GM23248 (cell line): ENCODE measurements around the gene PPFIBP1. TPM values are rescaled to one million over a fixed set of nuclear protein-coding genes. Genes with fewer than 3 reads are reported as not detected.
A peak's percentile ranks its signal among the peaks of the same experiment; 100 is the strongest.
"Not testable (repeated sequence)": the region's sequence is repeated elsewhere in the genome, so short reads cannot be mapped to it uniquely, and the experiment has no call there.

Experiments
- DNase-seq: peaks from one replicate; pipeline ENCODE4 v3.0.0-alpha.2; 2015
- H2AFZ ChIP-seq: fragments of 200-600 bp; sonication (generic); 2 replicates; pipeline ENCODE4 v1.6.1; 2016; ENCODE audit warnings: antibody characterized with exemption
- H3F3A ChIP-seq: fragments of 200-600 bp; sonication (generic); 2 replicates; pipeline ENCODE4 v1.6.1; 2016; ENCODE audit warnings: mild to moderate bottlenecking, antibody characterized with exemption, mixed run types; ENCODE audit not compliant: insufficient read depth
- H3K27ac ChIP-seq: fragments of 200-600 bp; sonication (generic); 2 replicates; pipeline ENCODE4 v1.5.1; 2016; ENCODE audit warnings: mild to moderate bottlenecking
- H3K27me3 ChIP-seq: fragments of 200-600 bp; sonication (generic); replicated peaks from 2 replicates; pipeline ENCODE4 v1.6.1; 2016; ENCODE audit warnings: mild to moderate bottlenecking; ENCODE audit not compliant: insufficient read depth
- H3K36me3 ChIP-seq: fragments of 200-600 bp; sonication (generic); 2 replicates; pipeline ENCODE4 v1.6.1; 2016; ENCODE audit warnings: low read depth, mild to moderate bottlenecking
- H3K4me1 ChIP-seq: fragments of 200-600 bp; sonication (generic); 2 replicates; pipeline ENCODE4 v1.6.1; 2016; ENCODE audit warnings: mild to moderate bottlenecking; ENCODE audit not compliant: insufficient read depth
- H3K4me2 ChIP-seq: fragments of 200-600 bp; sonication (generic); one replicate; pipeline ENCODE4 v1.6.1; 2016; ENCODE audit warnings: mild to moderate bottlenecking; ENCODE audit not compliant: unreplicated experiment
- H3K4me3 ChIP-seq: fragments of 200-600 bp; sonication (generic); 2 replicates; pipeline ENCODE4 v1.5.1; 2016; ENCODE audit warnings: mild to moderate bottlenecking
- H3K79me2 ChIP-seq: fragments of 200-600 bp; sonication (generic); 2 replicates; pipeline ENCODE4 v1.6.1; 2016; ENCODE audit warnings: mild to moderate bottlenecking; ENCODE audit not compliant: insufficient read depth
- H3K9ac ChIP-seq: fragments of 200-600 bp; sonication (generic); 2 replicates; pipeline ENCODE4 v1.6.1; 2016; ENCODE audit warnings: mild to moderate bottlenecking
- H3K9me2 ChIP-seq: fragments of 200-600 bp; sonication (generic); 2 replicates; pipeline ENCODE4 v1.6.1; 2016; ENCODE audit warnings: mixed run types, mild to moderate bottlenecking, moderate library complexity; ENCODE audit not compliant: insufficient read depth
- H3K9me3 ChIP-seq: fragments of 200-600 bp; sonication (generic); one replicate; pipeline ENCODE4 v1.6.1; 2017; ENCODE audit warnings: low read depth
- H4K20me1 ChIP-seq: fragments of 200-600 bp; sonication (generic); 2 replicates; pipeline ENCODE4 v1.6.0; 2016; ENCODE audit not compliant: insufficient read depth
- EZH2 ChIP-seq: fragments of 200-600 bp; sonication (generic); IDR thresholded peaks from 2 replicates; pipeline ENCODE4 v1.6.1; 2018; ENCODE audit warnings: antibody characterized with exemption, mild to moderate bottlenecking; ENCODE audit not compliant: insufficient read depth, poor library complexity, severe bottlenecking
- EZH2phosphoT487 ChIP-seq: fragments of 200-600 bp; sonication (generic); IDR thresholded peaks from 2 replicates; pipeline ENCODE4 v1.6.1; 2018; ENCODE audit warnings: antibody characterized with exemption, moderate library complexity, mild to moderate bottlenecking, low read depth; ENCODE audit not compliant: insufficient read depth
- WGBS, 2 experiments: methylation state at CpG; one replicate each; pipeline ENCODE4 v1.1.6; 2015 to 2017; ENCODE audit warnings: low lambda C conversion rate in 2 of 2, low coverage in 1 of 2; ENCODE audit errors: missing lambda C conversion rate in 2 of 2; 5-methylcytosine and 5-hydroxymethylcytosine counted together
- in situ Hi-C: fragments of 300-500 bp; cut with MboI; formaldehyde crosslinking; loops from 2 replicates; pipeline ENCODE4 v1.15.0; 2020
- polyA plus RNA-seq: library from polyadenylated mRNA; unstranded; fragments of >200 nt; fragmentation: Nextera tagmentation; extraction: Ambion mirVana; gene quantifications from 2 replicates; pipeline ENCODE4 v1.2.1, GENCODE V29; 2016
- total RNA-seq: library from RNA; depleted of rRNA; stranded (reverse); fragments of >200 nt; shearing (Covaris generic); gene quantifications from 2 replicates; pipeline ENCODE4 v1.2.3, GENCODE V29; 2014

The PPFIBP1 gene
- total and polyA plus RNA-seq, 2 experiments from 2014 or later, result 86.0 to 101 TPM

- H3K27ac ChIP-seq, result no peak overlapping the region
- no peak overlapping the region for H3K4me3 ChIP-seq
- 85% methylated on average over 9 of the region's 9 CpGs for WGBS, 2 experiments
- DNase-seq, result no peak
- H3K36me3 ChIP-seq, result peaks cover 18% of the 10 kb centered on the region
- no peaks in the 10 kb centered on the region for H3K9me3 ChIP-seq
- TF ChIP-seq EZH2phosphoT487 (no peak), EZH2 (no peak)
- H3K4me2 ChIP-seq, result no peak overlapping the region
- no peaks in the 10 kb centered on the region for H3K27me3 ChIP-seq
- peaks cover 42% of the 10 kb centered on the region for H3K4me1 ChIP-seq
- peaks cover 22% of the 10 kb centered on the region for H3F3A ChIP-seq
- H3K79me2 ChIP-seq, result peaks cover 100% of the 10 kb centered on the region
- H3K9me2 ChIP-seq, result no peaks in the 10 kb centered on the region
- H4K20me1 ChIP-seq, result no peaks in the 10 kb centered on the region
- no peak overlapping the region for H3K9ac ChIP-seq
- no peak overlapping the region for H2AFZ ChIP-seq
- in situ Hi-C loops, result no loop called here
Measured at GRCh38 chr12:27580561-27581330, 56.7 kb downstream of the PPFIBP1 start.

- H3F3A ChIP-seq, result peaks cover 17% of the 10 kb centered on the region
- H3K79me2 ChIP-seq, result peaks cover 100% of the 10 kb centered on the region
- H3K27ac ChIP-seq, DNase-seq, H3K9ac ChIP-seq, H3K4me3 ChIP-seq, H2AFZ ChIP-seq, H4K20me1 ChIP-seq, H3K4me2 ChIP-seq, H3K9me3 ChIP-seq, in situ Hi-C loops, H3K9me2 ChIP-seq, H3K27me3 ChIP-seq: not testable (repeated sequence)
- H3K4me1 ChIP-seq, result peaks cover 37% of the 10 kb centered on the region
- H3K36me3 ChIP-seq, result peaks cover 18% of the 10 kb centered on the region
- 95 to 100% methylated on average over 1 of the region's 1 CpG for WGBS, 2 experiments
Measured at GRCh38 chr12:27581331-27581671, 57.3 kb downstream of the PPFIBP1 start.

GRCh38 chr12:27581833-27582232 is 57.8 kb downstream of the PPFIBP1 start:
- H3K4me2 ChIP-seq, H3K27me3 ChIP-seq, H3K4me3 ChIP-seq, H3K9ac ChIP-seq, H3K9me2 ChIP-seq, H3K9me3 ChIP-seq, DNase-seq, H4K20me1 ChIP-seq, H3K27ac ChIP-seq, H2AFZ ChIP-seq, in situ Hi-C loops: not testable (repeated sequence)
- 96 to 97% methylated on average over 3 of the region's 3 CpGs for WGBS, 2 experiments
- Histone ChIP-seq H3K79me2 (peaks cover 100% of the 10 kb centered on the region), H3K36me3 (peaks cover 18% of the 10 kb centered on the region), H3F3A (peaks cover 12% of the 10 kb centered on the region), H3K4me1 (peaks cover 32% of the 10 kb centered on the region)

GRCh38 chr12:27582445-27582844 is 58.4 kb downstream of the PPFIBP1 start:
- H3K4me3 ChIP-seq, DNase-seq, H3K9me3 ChIP-seq, H3K27me3 ChIP-seq, H3K9ac ChIP-seq, H2AFZ ChIP-seq, H3F3A ChIP-seq, H3K9me2 ChIP-seq, H4K20me1 ChIP-seq, in situ Hi-C loops: not testable (repeated sequence)
- 85% methylated on average over 5 of the region's 5 CpGs for WGBS, 2 experiments
- peaks cover 100% of the 10 kb centered on the region for H3K79me2 ChIP-seq
- peaks cover 26% of the 10 kb centered on the region for H3K4me1 ChIP-seq
- H3K4me2 ChIP-seq, result peak overlapping the region; percentile 20
- H3K27ac ChIP-seq, result 0 out of 2 replicates have a peak overlapping the region, but pooled peaks have one; percentile 12
- H3K36me3 ChIP-seq, result peaks cover 18% of the 10 kb centered on the region
